ENCODE results near the gene GLS. TPM values are rescaled to one million over a fixed set of nuclear protein-coding genes. Genes with fewer than 3 reads are reported as not detected.

GLS gene
- total and polyA plus RNA-seq, 2 donors (not counting 1 experiment from before 2014, with no cell fraction given): 123 to 192 TPM

DNA sequence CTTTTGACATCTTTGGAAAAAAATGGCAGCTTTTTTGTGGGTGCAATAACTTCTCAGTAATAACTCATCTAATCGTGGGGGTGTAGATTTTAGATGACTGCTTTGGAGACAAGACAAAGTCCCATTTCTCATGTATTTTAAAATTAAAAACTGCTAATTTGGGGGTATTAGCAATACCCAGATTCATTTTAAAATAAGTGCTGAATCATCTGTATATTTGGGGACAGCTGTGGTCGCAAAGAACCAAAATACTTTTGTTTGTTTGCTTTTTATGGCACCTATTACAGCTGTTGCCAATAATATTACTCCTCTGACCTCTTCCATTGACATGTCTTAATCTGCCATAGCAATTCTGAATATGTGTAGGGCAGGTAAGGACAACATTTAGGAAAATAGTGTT is 87.9 kb downstream of the GLS start:
- no peak overlapping the region for H3K4me3 ChIP-seq (replicated peaks in 1 of 4; ENCODE audit: control extremely low read depth in 1 of 4, insufficient read depth in 1 of 4, low read depth in 3 of 4, low read length in 4 of 4)
- H3K4me2 ChIP-seq (ENCODE audit: extremely low read depth, insufficient read depth, low read length): no peak overlapping the region
- H3K79me2 ChIP-seq (ENCODE audit: control insufficient read depth, insufficient read depth, low read length): no peaks in the 10 kb centered on the region
- no peak overlapping the region for H3K9ac ChIP-seq (ENCODE audit: insufficient read depth, low read length)
- no peaks in the 10 kb centered on the region for H3K9me3 ChIP-seq (ENCODE audit: control insufficient read depth, insufficient read depth, low read depth, low read length)
- H3K36me3 ChIP-seq (ENCODE audit: control insufficient read depth, insufficient read depth, low read length): peaks cover 18% of the 10 kb centered on the region
- H3K4me1 ChIP-seq (ENCODE audit: control insufficient read depth, extremely low read depth, insufficient read depth, low read length): peaks cover 2% of the 10 kb centered on the region
- H4K20me1 ChIP-seq (ENCODE audit: control insufficient read depth, extremely low read depth, insufficient read depth, low read length): no peaks in the 10 kb centered on the region
- DNase-seq (ENCODE audit: low read depth in 2 of 2): no peak
- TF ChIP-seq CTCF (conservative IDR thresholded peaks at IDR 0.05 in 1 of 2, IDR thresholded peaks at IDR 0.05 in 1 of 2; ENCODE audit: low read depth in 1 of 2, low read length in 2 of 2) (no peak), EZH2 (IDR thresholded peaks at IDR 0.05; ENCODE audit: low read length, missing control alignments) (no peak)
- no peak overlapping the region for H2AFZ ChIP-seq (ENCODE audit: low read length)
- H3K27me3 ChIP-seq (ENCODE audit: control insufficient read depth, insufficient read depth, low read length): no peaks in the 10 kb centered on the region
- H3K27ac ChIP-seq (ENCODE audit: insufficient read depth, low read length): no peak overlapping the region

DNA sequence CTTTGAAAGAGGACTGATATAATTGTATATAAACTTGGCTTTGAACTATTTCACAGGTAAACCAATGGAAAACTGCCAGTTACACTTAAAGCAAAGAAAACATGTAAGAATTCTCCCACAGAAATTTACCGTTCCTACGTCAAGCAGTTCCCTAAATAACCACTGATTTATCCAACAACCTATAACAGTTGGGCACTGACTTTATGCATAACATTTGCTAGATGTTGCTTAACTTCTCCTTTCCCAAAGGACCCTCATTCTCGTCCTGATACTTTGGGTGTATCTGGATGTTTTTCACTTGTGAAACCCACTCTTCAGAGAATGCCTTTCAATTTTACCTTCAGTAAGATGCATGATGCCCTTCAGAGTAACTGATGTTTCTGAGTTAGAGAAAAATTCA is 89.5 kb downstream of the GLS start:
- Histone ChIP-seq H3K4me2 (ENCODE audit: extremely low read depth, insufficient read depth, low read length) (no peak overlapping the region), H3K9me3 (ENCODE audit: control insufficient read depth, insufficient read depth, low read depth, low read length) (no peaks in the 10 kb centered on the region), H3K9ac (ENCODE audit: insufficient read depth, low read length) (no peak overlapping the region), H4K20me1 (ENCODE audit: control insufficient read depth, extremely low read depth, insufficient read depth, low read length) (no peaks in the 10 kb centered on the region), H3K27ac (ENCODE audit: insufficient read depth, low read length) (no peak overlapping the region), H3K27me3 (ENCODE audit: control insufficient read depth, insufficient read depth, low read length) (no peaks in the 10 kb centered on the region), H3K79me2 (ENCODE audit: control insufficient read depth, insufficient read depth, low read length) (no peaks in the 10 kb centered on the region), H2AFZ (ENCODE audit: low read length) (no peak overlapping the region), H3K36me3 (ENCODE audit: control insufficient read depth, insufficient read depth, low read length) (peaks cover 23% of the 10 kb centered on the region), H3K4me3 (replicated peaks in 1 of 4; ENCODE audit: control extremely low read depth in 1 of 4, insufficient read depth in 1 of 4, low read depth in 3 of 4, low read length in 4 of 4) (no peak overlapping the region), H3K4me1 (ENCODE audit: control insufficient read depth, extremely low read depth, insufficient read depth, low read length) (peaks cover 5% of the 10 kb centered on the region)
- no peak for DNase-seq (ENCODE audit: low read depth in 2 of 2)
- TF ChIP-seq EZH2 (IDR thresholded peaks at IDR 0.05; ENCODE audit: low read length, missing control alignments): no peak
- no peak for TF ChIP-seq CTCF (conservative IDR thresholded peaks at IDR 0.05 in 1 of 2, IDR thresholded peaks at IDR 0.05 in 1 of 2; ENCODE audit: low read depth in 1 of 2, low read length in 2 of 2)

DNA sequence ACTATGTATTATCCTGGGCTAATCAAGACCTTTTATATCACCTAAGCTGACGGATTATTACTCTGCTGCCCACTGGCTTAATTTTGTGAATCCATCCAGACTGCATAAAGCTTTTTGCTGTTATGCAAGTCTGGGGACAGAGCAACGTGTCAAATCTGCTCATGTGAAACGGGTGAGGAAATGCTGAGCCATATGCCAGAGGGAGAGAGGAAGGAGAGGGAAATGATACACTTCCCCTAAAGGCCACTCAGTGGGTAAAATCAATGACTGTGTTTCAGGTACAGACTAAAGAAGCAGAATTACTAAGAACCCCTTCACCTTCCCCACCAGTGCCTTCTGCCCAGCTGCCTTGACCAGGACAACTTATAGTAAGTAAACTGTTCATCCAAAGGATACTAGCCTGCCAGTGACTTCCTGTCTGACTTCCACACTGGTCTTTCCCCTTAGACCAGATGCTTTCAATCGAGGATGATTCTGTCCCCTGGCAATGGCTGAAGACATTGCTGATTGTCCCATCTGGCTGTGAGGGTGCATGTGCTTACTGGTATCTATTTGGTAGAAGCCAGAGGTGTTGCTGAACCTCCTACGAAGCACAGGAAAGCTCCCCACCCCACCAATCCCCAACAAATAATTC is 90.4 kb downstream of the GLS start:
- no peaks in the 10 kb centered on the region for H4K20me1 ChIP-seq (ENCODE audit: control insufficient read depth, extremely low read depth, insufficient read depth, low read length)
- H3K27me3 ChIP-seq (ENCODE audit: control insufficient read depth, insufficient read depth, low read length): no peaks in the 10 kb centered on the region
- no peak overlapping the region for H3K9ac ChIP-seq (ENCODE audit: insufficient read depth, low read length)
- no peaks in the 10 kb centered on the region for H3K79me2 ChIP-seq (ENCODE audit: control insufficient read depth, insufficient read depth, low read length)
- DNase-seq (ENCODE audit: low read depth in 2 of 2): no peak
- no peak for TF ChIP-seq CTCF (conservative IDR thresholded peaks at IDR 0.05 in 1 of 2, IDR thresholded peaks at IDR 0.05 in 1 of 2; ENCODE audit: low read depth in 1 of 2, low read length in 2 of 2)
- TF ChIP-seq EZH2 (IDR thresholded peaks at IDR 0.05; ENCODE audit: low read length, missing control alignments): no peak
- H3K36me3 ChIP-seq (ENCODE audit: control insufficient read depth, insufficient read depth, low read length): peaks cover 25% of the 10 kb centered on the region
- H3K27ac ChIP-seq (ENCODE audit: insufficient read depth, low read length): no peak overlapping the region
- no peak overlapping the region for H3K4me3 ChIP-seq (replicated peaks in 1 of 4; ENCODE audit: control extremely low read depth in 1 of 4, insufficient read depth in 1 of 4, low read depth in 3 of 4, low read length in 4 of 4)
- H3K9me3 ChIP-seq (ENCODE audit: control insufficient read depth, insufficient read depth, low read depth, low read length): no peaks in the 10 kb centered on the region
- no peak overlapping the region for H2AFZ ChIP-seq (ENCODE audit: low read length)
- H3K4me2 ChIP-seq (ENCODE audit: extremely low read depth, insufficient read depth, low read length): no peak overlapping the region
- peaks cover 5% of the 10 kb centered on the region for H3K4me1 ChIP-seq (ENCODE audit: control insufficient read depth, extremely low read depth, insufficient read depth, low read length)
